Ammon's horn (tissue), 1 donor: Measurements from ENCODE around the gene EIF4A2.
A peak's percentile ranks its signal among the peaks of the same experiment; 100 is the strongest.
"Not testable (repeated sequence)": the region's sequence is repeated elsewhere in the genome, so short reads cannot be mapped to it uniquely, and the experiment has no call there.

Source experiments
- DNase-seq: peaks from one replicate; pipeline ENCODE4 v3.0.0-alpha.2; 2016; ENCODE audit warnings: low spot score

The EIF4A2 gene

DNA sequence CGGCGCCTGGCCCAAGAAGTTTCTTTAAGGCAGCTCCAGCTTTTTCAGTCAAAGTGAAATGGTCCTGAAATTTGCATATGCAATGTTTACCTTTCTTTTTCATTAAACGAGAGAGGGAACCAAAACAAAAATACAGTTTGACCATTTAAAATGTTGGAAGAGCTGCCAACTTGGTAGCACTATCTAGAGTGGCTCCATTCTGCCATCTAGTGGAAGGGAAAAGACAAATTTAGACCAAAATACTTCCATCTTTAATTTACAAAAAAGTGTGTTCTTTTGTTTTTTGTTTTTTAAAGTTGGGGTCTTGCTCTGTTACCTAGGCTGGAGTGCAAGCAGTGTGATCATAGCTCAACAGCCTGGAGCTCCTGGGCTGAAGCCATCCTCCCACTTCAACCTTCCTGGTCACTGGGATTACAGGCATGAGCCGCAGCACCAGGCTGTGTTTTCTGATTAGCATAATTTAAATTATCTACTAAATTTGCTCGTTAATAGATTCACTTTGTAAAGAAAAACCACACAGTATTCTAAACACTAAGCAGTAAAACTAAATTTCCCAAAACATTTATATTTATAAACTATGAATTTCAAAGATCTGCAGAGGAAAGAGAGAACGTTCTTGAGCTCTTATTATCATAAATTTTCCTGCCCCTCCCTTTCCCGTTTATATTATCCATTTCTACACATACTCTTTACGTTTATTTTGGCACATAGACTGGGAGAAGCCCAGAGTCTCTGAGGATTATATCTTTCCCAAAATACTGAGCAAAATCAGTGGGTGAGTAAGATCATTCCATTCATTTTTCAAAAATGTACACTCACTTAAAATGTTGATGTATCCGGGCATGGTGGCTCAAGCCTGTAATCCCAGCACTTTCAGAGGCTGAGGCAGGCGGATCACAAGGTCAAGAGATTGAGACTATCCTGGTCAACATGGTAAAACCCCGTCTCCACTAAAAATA, 38.3 kb downstream of the EIF4A2 start:
- DNase-seq, result peak; percentile 54

DNA sequence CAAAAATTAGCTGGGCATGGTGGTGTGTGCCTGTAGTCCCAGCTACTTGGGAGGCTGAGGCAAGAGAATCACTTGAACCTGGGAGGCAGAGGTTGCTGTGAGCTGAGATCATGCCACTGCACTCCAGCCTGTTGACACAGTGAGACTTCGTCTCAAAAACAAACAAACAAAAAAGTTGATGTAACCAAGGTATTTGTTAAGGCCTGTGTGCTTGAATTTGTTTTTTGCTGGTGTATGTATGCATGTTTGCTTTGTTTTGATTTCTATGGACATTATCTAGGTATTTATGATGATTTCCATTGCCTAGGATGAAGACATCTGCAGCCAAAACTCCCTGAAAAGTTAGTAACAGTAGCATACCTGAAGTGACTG, 39.0 kb downstream of the EIF4A2 start:
- DNase-seq, result not testable (repeated sequence)

DNA sequence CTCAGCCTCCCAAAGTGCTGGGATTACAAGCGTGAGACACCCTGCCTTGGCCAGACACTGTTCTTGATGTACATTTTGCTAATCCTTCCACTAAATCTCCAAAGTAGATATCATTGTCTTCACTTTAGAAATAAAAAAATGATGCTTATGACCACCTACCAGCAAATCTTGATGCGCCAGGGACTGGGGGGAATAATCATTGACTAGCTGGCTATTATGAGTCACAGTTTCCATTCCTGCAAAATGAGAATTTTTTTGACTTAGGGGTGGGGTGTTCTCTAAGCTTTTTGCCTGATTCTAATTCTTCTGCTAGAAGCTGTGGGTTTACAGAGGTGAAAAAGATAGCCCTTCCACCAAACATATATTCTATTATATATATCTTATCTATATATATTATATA, 40.0 kb downstream of the EIF4A2 start:
- DNase-seq, result no peak

DNA sequence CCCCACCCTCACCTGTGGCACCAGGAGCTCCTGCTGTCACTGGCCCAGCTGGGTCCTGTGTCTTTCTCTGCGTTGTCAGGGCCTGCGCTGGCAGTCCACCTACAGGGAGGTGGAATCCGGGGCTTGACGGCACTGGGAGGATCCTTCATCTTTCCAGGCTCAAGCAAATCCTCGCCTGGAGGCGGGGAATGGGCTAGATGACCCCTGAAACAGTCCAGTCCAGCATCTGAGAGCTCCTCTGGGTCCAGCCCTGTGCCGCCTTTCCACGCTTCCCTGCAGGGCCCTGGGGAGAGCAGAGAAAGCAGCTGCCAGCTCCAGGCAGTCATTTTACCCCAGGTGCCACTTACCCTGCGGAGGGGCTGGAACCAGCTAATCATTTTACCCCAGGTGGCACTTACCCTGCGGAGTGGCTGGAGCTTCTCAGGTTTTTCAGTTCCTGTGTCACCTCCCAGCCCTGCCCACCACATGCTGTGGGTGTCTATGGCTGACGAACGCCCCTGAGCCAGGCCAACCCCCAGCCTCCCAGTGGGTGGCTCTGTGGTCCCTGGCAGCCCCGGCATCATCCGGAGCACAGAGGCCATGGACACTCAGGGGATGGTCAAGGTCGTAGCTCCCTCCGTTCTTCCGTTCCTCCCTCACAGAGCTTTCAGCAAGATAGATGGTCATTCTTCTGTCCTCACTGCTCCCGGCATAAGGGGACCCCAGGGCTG, 41.2 kb downstream of the EIF4A2 start:
- no peak for DNase-seq

DNA sequence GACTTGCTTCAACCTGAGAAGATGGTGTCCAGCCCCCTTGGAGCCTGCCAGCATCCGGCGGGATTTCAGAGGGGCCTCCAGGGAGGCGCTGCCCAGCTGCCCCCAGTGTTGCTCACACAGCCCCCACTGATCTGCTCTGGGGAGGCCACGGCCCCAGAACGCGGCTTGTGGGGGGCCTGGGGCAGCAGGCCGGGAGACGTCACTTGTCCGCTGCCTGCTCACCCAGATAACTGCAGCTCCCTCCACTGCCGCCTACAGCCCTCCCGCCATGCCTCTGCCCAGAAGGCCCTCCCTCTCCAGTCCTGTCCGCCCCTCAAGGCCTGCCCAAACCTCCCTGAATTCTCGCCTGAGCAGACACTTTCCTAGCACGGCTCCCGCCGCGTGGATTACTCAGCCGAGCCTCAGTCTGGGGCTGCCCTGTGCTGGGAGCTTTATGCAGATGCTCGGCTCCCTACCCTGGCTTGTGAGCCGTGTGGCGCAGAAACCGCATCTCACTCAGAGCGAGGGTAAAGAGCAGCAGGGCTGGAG, 42.0 kb downstream of the EIF4A2 start:
- no peak for DNase-seq

DNA sequence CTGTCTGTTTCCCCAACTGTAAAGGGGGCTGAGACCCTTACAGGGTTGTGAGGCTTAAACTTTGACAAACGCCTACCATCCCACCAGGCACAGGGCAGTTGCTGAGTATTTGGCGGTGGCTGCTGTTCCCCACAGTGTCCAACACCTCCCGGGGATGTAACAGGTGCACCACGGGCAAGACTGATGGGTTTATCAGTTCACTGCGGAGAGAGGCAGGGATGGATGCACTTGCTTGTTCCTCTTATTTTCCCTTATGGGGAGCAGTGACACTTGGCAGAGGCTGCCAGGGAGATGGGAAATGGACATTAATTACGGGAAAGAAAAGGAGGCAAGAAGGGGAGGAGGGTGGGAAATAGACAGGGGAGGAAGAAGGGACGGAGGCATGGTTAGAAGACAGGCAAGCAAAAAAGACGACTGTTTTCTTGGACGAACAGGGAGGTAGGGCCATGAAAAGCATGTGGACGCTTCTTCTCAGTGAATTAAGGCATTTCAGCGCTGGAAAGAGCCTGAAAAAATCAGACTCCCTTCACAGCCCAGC, 42.6 kb downstream of the EIF4A2 start:
- DNase-seq, result no peak

DNA sequence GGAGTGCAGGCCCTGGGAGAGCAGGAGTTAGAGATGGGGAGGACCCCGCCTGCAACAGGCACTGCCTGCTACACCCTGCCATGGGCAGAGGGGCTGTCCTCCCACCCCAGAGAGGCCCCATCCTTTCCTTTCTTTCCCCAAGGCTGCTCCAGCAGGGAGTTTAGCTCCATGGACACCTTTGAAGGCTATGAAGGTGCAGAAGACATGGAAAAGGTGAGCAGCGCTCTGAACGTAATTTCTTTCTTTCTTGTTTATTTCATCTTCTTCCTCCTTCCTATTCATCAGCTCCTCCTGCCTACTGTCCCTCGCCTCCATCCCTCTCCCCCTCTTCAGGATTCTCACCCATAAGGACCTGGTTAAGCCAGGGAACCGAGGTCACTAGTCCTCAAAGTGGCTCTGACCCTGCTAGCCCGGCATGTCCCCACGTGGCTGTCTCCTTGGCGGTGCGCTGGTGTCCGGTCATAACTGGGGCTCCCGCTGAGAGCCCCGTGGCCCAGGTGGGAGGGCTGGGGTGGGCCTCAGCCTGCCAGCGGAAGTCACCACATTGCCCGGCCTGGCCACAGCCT, 43.1 kb downstream of the EIF4A2 start:
- no peak for DNase-seq

DNA sequence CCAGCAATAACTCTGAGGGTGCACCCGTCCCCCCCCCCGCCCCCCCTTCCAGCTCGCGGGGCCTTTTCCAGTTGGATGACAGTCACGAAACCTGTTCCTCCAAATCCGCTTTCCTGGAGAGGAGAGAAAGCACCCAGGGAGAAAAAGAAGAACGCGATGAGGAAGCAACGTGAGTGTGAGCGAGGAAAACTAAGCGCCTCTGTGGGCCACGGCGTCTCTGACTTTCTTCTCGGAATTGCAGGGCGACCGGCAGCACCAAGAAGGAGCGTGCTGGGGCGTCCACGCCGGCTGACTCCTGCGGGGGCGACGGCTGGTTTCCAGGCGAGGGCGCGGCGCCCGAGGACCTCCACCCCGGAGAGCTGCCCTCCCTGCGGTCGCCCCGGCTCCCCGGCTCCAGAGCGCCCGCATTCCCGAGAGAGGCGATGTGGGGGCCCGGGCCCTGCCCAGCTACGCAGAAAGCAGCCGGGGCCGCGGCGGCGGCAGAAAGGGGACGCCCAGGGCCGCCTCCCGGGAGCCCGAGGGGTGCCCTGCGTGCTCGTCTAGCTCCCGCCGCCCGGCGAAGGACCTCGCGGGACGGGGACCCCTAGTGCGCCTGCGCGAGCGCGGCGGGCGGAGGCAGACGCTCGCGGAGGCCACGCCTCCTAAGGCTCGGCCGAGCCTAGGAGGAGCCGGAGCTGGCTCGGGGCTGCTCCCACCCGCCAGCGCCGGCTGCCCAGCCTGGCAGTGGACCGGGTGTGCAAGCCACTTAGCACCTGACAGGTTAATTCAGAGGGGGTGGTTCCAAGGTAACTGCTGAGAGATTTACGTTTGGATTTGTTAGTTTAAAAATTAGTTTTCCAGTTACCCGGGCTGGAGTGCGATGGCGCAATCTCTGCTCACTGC, 43.8 kb downstream of the EIF4A2 start:
- peak; percentile 87 for DNase-seq

DNA sequence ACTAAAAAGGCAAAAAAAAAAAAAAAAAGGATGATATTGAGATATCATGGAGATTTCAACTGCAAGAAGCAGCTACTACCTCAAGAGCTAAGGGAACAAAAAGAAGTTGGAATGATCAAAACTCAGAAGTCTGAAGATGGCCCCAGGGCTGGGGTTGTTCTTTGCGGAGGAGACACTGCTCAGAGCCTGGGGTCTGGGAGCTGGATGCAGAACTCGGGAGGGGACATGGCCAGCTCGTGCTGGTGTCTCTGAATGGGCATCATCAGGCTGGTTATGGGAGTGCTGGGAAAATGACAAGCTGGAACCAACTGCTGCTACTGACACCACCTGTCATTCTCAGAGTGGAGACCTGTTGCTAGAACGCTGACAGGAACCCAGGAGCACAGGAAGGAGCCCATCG, 45.0 kb downstream of the EIF4A2 start:
- no peak for DNase-seq

DNA sequence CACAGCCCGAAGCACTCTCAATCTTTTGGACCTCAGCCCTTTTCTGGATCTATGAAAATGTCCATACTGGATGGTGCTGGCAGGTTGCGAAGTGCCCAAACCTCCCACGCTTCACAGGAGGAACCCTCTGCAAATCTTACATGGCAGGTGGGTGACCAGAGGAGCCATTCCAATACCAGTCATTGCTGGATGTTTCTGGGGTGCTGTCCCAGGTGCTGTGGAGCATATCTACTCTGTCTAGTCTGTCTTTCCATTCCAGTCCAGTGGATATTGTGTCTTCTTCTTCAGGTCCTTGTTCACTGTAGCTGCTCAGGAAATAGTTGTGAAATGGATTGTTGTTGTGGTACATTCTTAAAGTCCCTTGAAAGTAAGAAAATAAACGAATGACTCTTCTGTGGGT, 48.4 kb downstream of the EIF4A2 start:
- DNase-seq, result no peak

DNA sequence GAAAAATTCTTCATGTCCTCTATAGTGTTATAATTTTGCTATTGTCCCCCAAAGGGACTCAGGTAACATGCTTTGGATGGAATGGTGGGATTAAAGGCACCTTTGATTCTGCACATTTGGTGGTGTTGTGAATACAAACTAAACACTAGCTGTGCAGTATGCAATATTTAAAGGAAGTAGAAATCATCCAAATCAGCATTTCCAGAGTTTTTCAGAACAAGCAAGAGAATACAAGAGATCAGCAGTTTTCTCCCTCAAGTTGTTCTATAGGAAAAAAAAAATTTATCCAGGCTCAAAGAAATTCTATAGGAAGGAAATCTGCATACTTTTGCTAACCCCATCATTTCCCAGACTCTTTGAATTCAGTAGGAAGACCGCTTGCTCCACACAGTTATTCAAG, 48.9 kb downstream of the EIF4A2 start:
- no peak for DNase-seq
